Gastroesophageal sphincter (tissue), 3 donors: ENCODE data around the gene FAM111A.
"Not testable (repeated sequence)": the region's sequence is repeated elsewhere in the genome, so short reads cannot be mapped to it uniquely, and the experiment has no call there.

ENCODE experiments used
- CTCF ChIP-seq, 4 experiments: fragments of 200-600 bp in 2 of 4; fragments of 450-650 bp in 2 of 4; sonication (generic) in 1 of 4; IDR thresholded peaks; one replicate each; pipeline ENCODE4 v1.5.1; 2017 to 2019; ENCODE audit warnings: antibody characterized with exemption in 4 of 4, mild to moderate bottlenecking in 2 of 4, moderate library complexity in 2 of 4
- POLR2A ChIP-seq, 2 donors: fragments of 450-650 bp; IDR thresholded peaks; one replicate each; pipeline ENCODE4 v1.6.1; 2017; ENCODE audit warnings: antibody characterized with exemption in 2 of 2, mild to moderate bottlenecking in 2 of 2, moderate library complexity in 1 of 2

- not testable (repeated sequence) for TF ChIP-seq CTCF, POLR2A (IDR thresholded peaks at IDR 0.05)
These were observed 47.4 kb upstream of the FAM111A start for GRCh38 chr11:59095225-59095624.
